AG04449 (cell line): ENCODE results near the gene VSTM2B.

Experiments
- CTCF ChIA-PET: fragments of 350-600 bp; formaldehyde crosslinking; extraction: SDS; loops from one replicate; lab custom pipeline; 2021; ENCODE audit warnings: antibody characterized with exemption; lab: Yijun Ruan, JAX
- POLR2A ChIA-PET: fragments of 400-600, 350-600 bp; formaldehyde crosslinking; extraction: SDS; loops from one replicate; lab custom pipeline; 2020; ENCODE audit warnings: antibody characterized with exemption, inconsistent platforms; lab: Yijun Ruan, JAX
- DNase-seq: peaks from one replicate; pipeline ENCODE4 v3.0.0-alpha.2; 2010; ENCODE audit warnings: low read depth, low spot score
- H3K4me3 ChIP-seq: 2 replicates; pipeline ENCODE4 v1.5.1; 2011; ENCODE audit warnings: low read depth, mild to moderate bottlenecking, control low read depth, low read length
- TF ChIP-seq, protein P1 (sequence below): IDR thresholded peaks from one replicate; pipeline ENCODE4 v1.5.1; 2011; ENCODE audit warnings: mild to moderate bottlenecking, moderate library complexity, low read length, control low read depth, inconsistent platforms; ENCODE audit not compliant: insufficient read depth; ENCODE audit errors: missing control alignments

The VSTM2B gene

DNA sequence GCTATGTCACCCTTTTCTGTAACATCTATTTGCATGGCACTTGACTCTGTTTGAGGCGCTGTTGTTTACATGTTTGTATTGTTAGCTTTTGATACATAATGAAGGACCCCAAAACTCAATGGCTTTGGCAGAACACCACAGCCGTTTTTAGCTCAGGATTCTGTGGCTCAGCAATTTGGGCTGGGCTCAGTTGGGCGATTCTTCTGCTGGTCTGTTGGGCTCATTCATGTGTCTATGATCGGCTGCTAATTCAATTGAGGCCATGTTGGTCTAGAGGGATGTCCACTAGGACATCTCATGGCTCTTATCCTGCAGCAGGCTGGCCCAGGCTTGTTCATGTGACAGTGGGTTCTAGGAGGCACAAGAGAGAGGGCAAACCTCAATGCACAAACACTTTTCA lies 33.9 kb downstream of the VSTM2B start:
- ChIA-PET POLR2A (no interaction called here), CTCF (no interaction called here)
- TF ChIP-seq, protein P1, sequence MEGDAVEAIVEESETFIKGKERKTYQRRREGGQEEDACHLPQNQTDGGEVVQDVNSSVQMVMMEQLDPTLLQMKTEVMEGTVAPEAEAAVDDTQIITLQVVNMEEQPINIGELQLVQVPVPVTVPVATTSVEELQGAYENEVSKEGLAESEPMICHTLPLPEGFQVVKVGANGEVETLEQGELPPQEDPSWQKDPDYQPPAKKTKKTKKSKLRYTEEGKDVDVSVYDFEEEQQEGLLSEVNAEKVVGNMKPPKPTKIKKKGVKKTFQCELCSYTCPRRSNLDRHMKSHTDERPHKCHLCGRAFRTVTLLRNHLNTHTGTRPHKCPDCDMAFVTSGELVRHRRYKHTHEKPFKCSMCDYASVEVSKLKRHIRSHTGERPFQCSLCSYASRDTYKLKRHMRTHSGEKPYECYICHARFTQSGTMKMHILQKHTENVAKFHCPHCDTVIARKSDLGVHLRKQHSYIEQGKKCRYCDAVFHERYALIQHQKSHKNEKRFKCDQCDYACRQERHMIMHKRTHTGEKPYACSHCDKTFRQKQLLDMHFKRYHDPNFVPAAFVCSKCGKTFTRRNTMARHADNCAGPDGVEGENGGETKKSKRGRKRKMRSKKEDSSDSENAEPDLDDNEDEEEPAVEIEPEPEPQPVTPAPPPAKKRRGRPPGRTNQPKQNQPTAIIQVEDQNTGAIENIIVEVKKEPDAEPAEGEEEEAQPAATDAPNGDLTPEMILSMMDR: no peak
- H3K4me3 ChIP-seq: no peak overlapping the region
- no peak for DNase-seq

DNA sequence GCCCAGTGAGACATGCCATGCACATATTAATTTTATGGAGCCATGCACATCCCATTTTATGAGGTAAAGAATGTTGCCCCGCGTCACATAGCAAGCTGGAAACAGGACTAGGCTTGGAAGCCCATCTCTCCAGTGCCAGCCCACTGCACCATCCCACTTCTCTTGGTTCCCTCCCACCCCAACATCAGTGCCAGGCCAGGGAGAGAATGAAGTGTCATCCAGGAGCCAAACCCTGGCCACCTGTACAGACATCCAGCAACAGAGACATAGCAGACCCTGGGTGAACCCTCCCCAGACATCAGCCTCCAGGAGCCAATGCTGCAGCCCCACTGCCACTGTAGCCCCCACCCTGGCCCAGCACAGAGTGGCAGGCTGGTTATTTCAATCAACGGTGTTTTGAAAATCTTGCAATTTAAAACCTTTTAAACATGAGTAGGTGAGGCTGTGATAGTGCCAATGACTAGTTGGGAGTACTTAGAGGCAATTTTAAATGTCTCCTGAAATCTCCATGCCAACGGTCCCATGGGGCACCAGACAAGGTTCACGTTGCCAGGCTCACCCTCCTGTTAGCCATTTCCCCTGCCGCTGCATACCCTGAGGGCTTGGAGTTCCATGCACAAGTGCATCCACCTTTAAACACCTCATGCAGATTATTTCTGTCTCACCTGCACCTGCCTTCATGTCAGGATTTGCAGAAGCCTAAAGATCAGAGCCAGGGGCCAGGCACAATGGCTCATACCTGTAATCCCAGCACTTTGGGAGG lies 34.7 kb downstream of the VSTM2B start:
- ChIA-PET POLR2A (no interaction called here), CTCF (no interaction called here)
- no peak overlapping the region for H3K4me3 ChIP-seq
- no peak for DNase-seq
- TF ChIP-seq, protein P1: no peak

DNA sequence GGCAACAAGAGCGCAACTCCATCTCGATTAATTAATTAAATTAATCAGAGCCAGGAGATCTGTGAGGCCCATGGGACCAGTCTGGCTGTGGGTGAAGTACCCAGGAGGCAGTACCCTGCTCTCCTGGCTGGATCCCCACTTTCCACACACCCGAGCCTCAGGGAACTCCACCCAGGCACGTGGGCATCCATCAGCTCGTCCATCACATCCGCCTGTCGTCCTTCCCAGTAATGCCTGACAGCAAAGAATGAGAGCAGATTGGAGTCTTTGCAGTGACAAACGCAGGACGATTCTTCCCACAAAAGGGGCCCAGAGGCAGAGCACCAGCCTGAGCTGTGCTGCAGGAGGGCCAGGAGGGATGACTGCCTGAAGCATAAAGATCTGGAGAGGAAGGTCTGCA lies 35.8 kb downstream of the VSTM2B start:
- DNase-seq: no peak
- POLR2A ChIA-PET: no interaction called here
- CTCF ChIA-PET: no interaction called here
- H3K4me3 ChIP-seq: no peak overlapping the region
- TF ChIP-seq, protein P1: no peak

DNA sequence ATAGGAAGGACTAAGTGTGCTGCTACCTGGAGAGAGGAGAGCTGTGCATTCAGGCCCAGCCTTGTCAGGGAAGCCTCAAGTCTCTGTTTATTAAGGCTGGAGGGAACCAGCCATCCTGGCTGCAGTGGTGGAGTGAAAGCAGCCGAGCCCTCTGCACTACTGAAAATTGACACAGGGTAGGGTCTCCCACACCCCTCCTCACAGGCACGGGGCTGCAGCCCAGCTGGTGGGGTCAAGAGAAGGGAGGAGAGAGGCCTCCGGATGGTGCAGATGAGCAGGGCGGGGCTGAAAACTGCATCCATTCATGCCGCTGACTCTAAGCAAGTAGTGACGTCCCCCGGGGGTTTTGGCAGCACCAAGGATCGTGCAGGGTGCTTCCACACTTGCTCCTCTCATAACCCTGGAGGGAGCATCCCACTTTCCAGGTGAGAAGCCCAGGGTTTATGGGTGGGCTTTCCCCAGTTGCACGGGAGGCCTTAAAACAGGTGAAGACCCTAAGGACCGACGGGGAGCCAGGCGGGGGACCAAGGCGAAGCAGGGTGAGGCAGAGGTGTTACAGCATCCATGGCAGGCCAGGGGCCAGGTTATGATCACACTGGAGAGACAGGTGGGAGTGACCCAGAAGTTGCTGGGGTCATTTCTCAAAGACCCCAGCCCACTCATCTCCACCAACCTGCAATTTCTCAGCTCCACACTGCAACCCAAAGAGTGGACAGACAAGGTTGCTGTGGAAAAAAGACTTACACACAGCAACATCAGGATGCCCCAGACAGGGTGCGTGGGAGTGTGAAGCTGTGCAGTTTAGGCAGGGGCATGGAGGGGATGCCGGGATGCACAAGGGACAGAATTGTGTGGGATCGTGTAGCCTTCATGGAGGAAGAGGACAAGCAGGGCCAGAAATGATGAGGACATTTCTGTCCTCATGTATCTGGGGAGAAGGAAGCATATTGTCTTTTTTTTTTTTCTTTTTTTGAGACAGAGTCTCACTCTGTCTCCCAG lies 36.8 kb downstream of the VSTM2B start:
- ChIA-PET CTCF (no interaction called here), POLR2A (no interaction called here)
- TF ChIP-seq, protein P1: no peak
- H3K4me3 ChIP-seq: no peak overlapping the region
- DNase-seq: no peak

DNA sequence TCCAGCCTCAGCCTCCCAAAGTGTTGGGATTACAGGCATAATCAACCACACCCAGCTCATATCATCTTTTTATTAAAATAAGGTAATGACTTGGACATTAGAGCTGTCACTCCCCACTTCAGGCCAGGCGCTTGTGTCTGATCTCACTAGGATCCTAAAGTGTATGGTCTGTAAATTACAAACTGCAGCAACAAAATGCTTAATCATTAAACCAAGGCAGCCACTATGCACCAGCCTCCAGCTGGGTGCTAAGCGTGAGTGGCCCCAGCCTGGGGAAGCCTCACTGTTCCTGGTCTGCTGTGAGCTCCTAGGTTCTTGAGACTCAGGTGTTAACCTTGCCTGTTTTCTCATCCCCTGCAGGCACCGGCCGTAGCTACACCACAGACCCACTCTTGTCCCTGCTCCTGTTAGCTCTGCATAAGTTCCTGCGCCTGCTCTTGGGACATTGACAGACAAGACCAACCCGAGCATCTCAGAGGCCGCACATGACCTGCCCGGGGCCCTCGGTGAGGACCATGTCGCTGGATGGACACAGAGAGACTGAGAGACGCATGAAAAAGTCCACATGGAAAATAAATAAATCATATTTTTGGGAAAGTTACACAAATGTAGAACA lies 37.8 kb downstream of the VSTM2B start:
- POLR2A ChIA-PET: no interaction called here
- CTCF ChIA-PET: no interaction called here
- TF ChIP-seq, protein P1: no peak
- no peak overlapping the region for H3K4me3 ChIP-seq
- no peak for DNase-seq
